ENCODE measurements around the gene ATN1. TPM values are rescaled to one million over a fixed set of nuclear protein-coding genes. Genes with fewer than 3 reads are reported as not detected.

ATN1 gene
- total and polyA plus RNA-seq, 5 donors, result 70.1 to 89.3 (median 88.5) TPM

- Histone ChIP-seq H3K4me1 (ENCODE audit: control insufficient read depth, insufficient read depth, low read length) (peaks cover 2% of the 10 kb centered on the region), H3K27ac (ENCODE audit: low read length) (peak overlapping the region; percentile 61), H3K27me3 (ENCODE audit: control insufficient read depth, insufficient read depth) (no peaks in the 10 kb centered on the region), H3K4me3 (ENCODE audit: low read length) (no peak overlapping the region), H3K9me3 (ENCODE audit: control insufficient read depth, low read length) (no peaks in the 10 kb centered on the region)
- no peak for DNase-seq
- WGBS, result 78% methylated on average over 3 of the region's 3 CpGs
- ATAC-seq, result no peak
- intact Hi-C loops (cut with DNase I), result no loop called here
These were observed 51.7 kb downstream of the ATN1 start for GRCh38 chr12:6979453-6979852.

GRCh38 chr12:6980075-6980474, 52.3 kb downstream of the ATN1 start:
- DNase-seq, result no peak
- H3K4me1 ChIP-seq (ENCODE audit: control insufficient read depth, insufficient read depth, low read length), result peaks cover 2% of the 10 kb centered on the region
- no peak overlapping the region for H3K27ac ChIP-seq (ENCODE audit: low read length)
- no peaks in the 10 kb centered on the region for H3K9me3 ChIP-seq (ENCODE audit: control insufficient read depth, low read length)
- 96% methylated on average over 4 of the region's 4 CpGs for WGBS
- H3K4me3 ChIP-seq (ENCODE audit: low read length), result no peak overlapping the region
- no peaks in the 10 kb centered on the region for H3K27me3 ChIP-seq (ENCODE audit: control insufficient read depth, insufficient read depth)
- ATAC-seq, result no peak
- intact Hi-C loops (cut with DNase I), result no loop called here

GRCh38 chr12:6980740-6981139, 53.0 kb downstream of the ATN1 start:
- Histone ChIP-seq H3K4me1 (ENCODE audit: control insufficient read depth, insufficient read depth, low read length) (peaks cover 2% of the 10 kb centered on the region), H3K27me3 (ENCODE audit: control insufficient read depth, insufficient read depth) (no peaks in the 10 kb centered on the region), H3K27ac (ENCODE audit: low read length) (no peak overlapping the region), H3K4me3 (ENCODE audit: low read length) (no peak overlapping the region), H3K9me3 (ENCODE audit: control insufficient read depth, low read length) (no peaks in the 10 kb centered on the region)
- intact Hi-C loops (cut with DNase I), result no loop called here
- ATAC-seq, result no peak
- no peak for DNase-seq

GRCh38 chr12:6981152-6982052, 53.6 kb downstream of the ATN1 start:
- no peak overlapping the region for H3K4me3 ChIP-seq (ENCODE audit: low read length)
- no peaks in the 10 kb centered on the region for H3K27me3 ChIP-seq (ENCODE audit: control insufficient read depth, insufficient read depth)
- 90% methylated on average over 10 of the region's 10 CpGs for WGBS
- intact Hi-C loops (cut with DNase I), result no loop called here
- H3K4me1 ChIP-seq (ENCODE audit: control insufficient read depth, insufficient read depth, low read length), result peaks cover 2% of the 10 kb centered on the region
- DNase-seq (no peak), ATAC-seq (no peak)
- H3K27ac ChIP-seq (ENCODE audit: low read length), result no peak overlapping the region
- no peaks in the 10 kb centered on the region for H3K9me3 ChIP-seq (ENCODE audit: control insufficient read depth, low read length)

- ATAC-seq (no peak), DNase-seq (no peak)
- Histone ChIP-seq H3K27ac (ENCODE audit: low read length) (no peak overlapping the region), H3K27me3 (ENCODE audit: control insufficient read depth, insufficient read depth) (no peaks in the 10 kb centered on the region), H3K4me1 (ENCODE audit: control insufficient read depth, insufficient read depth, low read length) (peaks cover 2% of the 10 kb centered on the region), H3K9me3 (ENCODE audit: control insufficient read depth, low read length) (no peaks in the 10 kb centered on the region), H3K4me3 (ENCODE audit: low read length) (no peak overlapping the region)
- 88% methylated on average over 7 of the region's 7 CpGs for WGBS
- intact Hi-C loops (cut with DNase I), result no loop called here
These were observed 54.8 kb downstream of the ATN1 start for GRCh38 chr12:6982532-6982931.

GRCh38 chr12:6987956-6988553, 60.3 kb downstream of the ATN1 start:
- Histone ChIP-seq H3K27ac (ENCODE audit: low read length) (no peak overlapping the region), H3K4me3 (ENCODE audit: low read length) (no peak overlapping the region), H3K9me3 (ENCODE audit: control insufficient read depth, low read length) (no peaks in the 10 kb centered on the region), H3K27me3 (ENCODE audit: control insufficient read depth, insufficient read depth) (no peaks in the 10 kb centered on the region), H3K4me1 (ENCODE audit: control insufficient read depth, insufficient read depth, low read length) (no peaks in the 10 kb centered on the region)
- DNase-seq (no peak), ATAC-seq (no peak)
- intact Hi-C loops (cut with DNase I), result no loop called here
- WGBS, result 91% methylated on average over 11 of the region's 11 CpGs

Small RNA genes lying within 50 kb of the gene (microRNA-seq; reads per million reads assigned to microRNA genes)
- gene MIR141 (1.7 to 3.2 reads per million in 2 donors), gene MIR200C (30.3 to 39.6 reads per million in 2 donors)

Other genes with a start within 250 kb of the ATN1 start
- gene ZNF384, start 238.6 kb upstream of the ATN1 start, total RNA-seq, result 10 to 100 TPM; 32.9 to 35.0 (median 33.8) TPM
- 23.5 TPM for gene ZNF384, start 238.6 kb upstream of the ATN1 start, polyA plus RNA-seq
- under 1 TPM in 3 of 4 donors, not detected in 1; 0.29 to 0.99 (median 0.80) TPM for gene PIANP, start 227.1 kb upstream of the ATN1 start, total RNA-seq
- gene PIANP, start 227.1 kb upstream of the ATN1 start, polyA plus RNA-seq, result 0.18 TPM
- gene COPS7A, start 203.9 kb upstream of the ATN1 start, total RNA-seq, result 10 to 100 TPM; 60.3 to 71.0 (median 65.9) TPM
- gene COPS7A, start 203.9 kb upstream of the ATN1 start, polyA plus RNA-seq, result 71.8 TPM
- 100 to 1,000 TPM; 123 to 135 (median 130) TPM for gene MLF2, start 174.8 kb upstream of the ATN1 start, total RNA-seq
- 146 TPM for gene MLF2, start 174.8 kb upstream of the ATN1 start, polyA plus RNA-seq
- gene PTMS, start 161.6 kb upstream of the ATN1 start, total RNA-seq, result 100 to 1,000 TPM; 116 to 161 (median 149) TPM
- gene PTMS, start 161.6 kb upstream of the ATN1 start, polyA plus RNA-seq, result 244 TPM
- 1 to 10 TPM in 2 of 4 donors, under 1 TPM in 2; 0.28 to 1.1 (median 0.76) TPM for gene LAG3, start 155.4 kb upstream of the ATN1 start, total RNA-seq
- gene LAG3, start 155.4 kb upstream of the ATN1 start, polyA plus RNA-seq, result 0.57 TPM
- gene CD4, start 138.4 kb upstream of the ATN1 start, total RNA-seq, result 10 to 100 TPM; 11.4 to 15.4 (median 13.7) TPM
- 2.5 TPM for gene CD4, start 138.4 kb upstream of the ATN1 start, polyA plus RNA-seq
- 10 to 100 TPM in 1 of 4 donors, 1 to 10 TPM in 3; 6.8 to 10.9 (median 8.3) TPM for gene GPR162, start 106.1 kb upstream of the ATN1 start, total RNA-seq
- gene GPR162, start 106.1 kb upstream of the ATN1 start, polyA plus RNA-seq, result 6.8 TPM
- 10 to 100 TPM; 15.8 to 25.6 (median 21.1) TPM for gene P3H3, start 99.6 kb upstream of the ATN1 start, total RNA-seq
- 17.7 TPM for gene P3H3, start 99.6 kb upstream of the ATN1 start, polyA plus RNA-seq
- 1 to 10 TPM; 2.9 to 7.8 (median 4.0) TPM for gene GNB3, start 87.0 kb upstream of the ATN1 start, total RNA-seq
- 3.1 TPM for gene GNB3, start 87.0 kb upstream of the ATN1 start, polyA plus RNA-seq
- 1 to 10 TPM in 3 of 4 donors, not detected in 1; 1.2 to 1.8 (median 1.2) TPM for gene CDCA3, start 76.7 kb upstream of the ATN1 start, total RNA-seq
- gene CDCA3, start 76.7 kb upstream of the ATN1 start, polyA plus RNA-seq, result 0.50 TPM
- gene USP5, start 75.8 kb upstream of the ATN1 start, total RNA-seq, result 10 to 100 TPM; 59.2 to 74.6 (median 71.0) TPM
- gene USP5, start 75.8 kb upstream of the ATN1 start, polyA plus RNA-seq, result 29.4 TPM
- 100 to 1,000 TPM; 707 to 793 (median 721) TPM for gene TPI1, start 60.4 kb upstream of the ATN1 start, total RNA-seq
- 872 TPM for gene TPI1, start 60.4 kb upstream of the ATN1 start, polyA plus RNA-seq
- 1 to 10 TPM; 2.5 to 4.2 (median 3.5) TPM for gene SPSB2, start 54.7 kb upstream of the ATN1 start, total RNA-seq
- 4.6 TPM for gene SPSB2, start 54.7 kb upstream of the ATN1 start, polyA plus RNA-seq
- 10 to 100 TPM; 11.4 to 13.9 (median 12.1) TPM for gene LRRC23, start 23.1 kb upstream of the ATN1 start, total RNA-seq
- gene LRRC23, start 23.1 kb upstream of the ATN1 start, polyA plus RNA-seq, result 15.0 TPM
- 10 to 100 TPM; 29.6 to 42.1 (median 35.8) TPM for gene ENO2, start 13.4 kb upstream of the ATN1 start, total RNA-seq
- 17.8 TPM for gene ENO2, start 13.4 kb upstream of the ATN1 start, polyA plus RNA-seq
- gene RNU7-1, start 15.9 kb downstream of the ATN1 start, total RNA-seq, result not detected
- gene RNU7-1, start 15.9 kb downstream of the ATN1 start, polyA plus RNA-seq, result not detected
- 100 to 1,000 TPM; 262 to 339 (median 272) TPM for gene C12orf57, start 16.1 kb downstream of the ATN1 start, total RNA-seq
- gene C12orf57, start 16.1 kb downstream of the ATN1 start, polyA plus RNA-seq, result 441 TPM
- 10 to 100 TPM in 2 of 4 donors, 1 to 10 TPM in 2; 7.7 to 12.1 (median 9.3) TPM for gene PTPN6, start 23.4 kb downstream of the ATN1 start, total RNA-seq
- 5.9 TPM for gene PTPN6, start 23.4 kb downstream of the ATN1 start, polyA plus RNA-seq
- 100 to 1,000 TPM; 137 to 159 (median 142) TPM for gene PHB2, start 42.7 kb downstream of the ATN1 start, total RNA-seq
- gene PHB2, start 42.7 kb downstream of the ATN1 start, polyA plus RNA-seq, result 127 TPM
- gene EMG1, start 43.0 kb downstream of the ATN1 start, total RNA-seq, result 10 to 100 TPM; 33.7 to 40.2 (median 38.1) TPM
- 26.0 TPM for gene EMG1, start 43.0 kb downstream of the ATN1 start, polyA plus RNA-seq
- gene LPCAT3, start 90.5 kb downstream of the ATN1 start, total RNA-seq, result 10 to 100 TPM; 14.0 to 22.2 (median 19.2) TPM
- 17.8 TPM for gene LPCAT3, start 90.5 kb downstream of the ATN1 start, polyA plus RNA-seq
- gene C1S, start 132.8 kb downstream of the ATN1 start, total RNA-seq, result 100 to 1,000 TPM; 162 to 288 (median 238) TPM
- 126 TPM for gene C1S, start 132.8 kb downstream of the ATN1 start, polyA plus RNA-seq
- 100 to 1,000 TPM; 245 to 447 (median 372) TPM for gene C1R, start 164.5 kb downstream of the ATN1 start, total RNA-seq
- gene C1R, start 164.5 kb downstream of the ATN1 start, polyA plus RNA-seq, result 201 TPM
- 10 to 100 TPM; 17.6 to 29.6 (median 21.6) TPM for gene C1RL, start 181.3 kb downstream of the ATN1 start, total RNA-seq
- 16.7 TPM for gene C1RL, start 181.3 kb downstream of the ATN1 start, polyA plus RNA-seq
- 1 to 10 TPM in 1 of 4 donors, under 1 TPM in 2, not detected in 1; 0.47 to 1.7 (median 0.65) TPM for gene RBP5, start 200.9 kb downstream of the ATN1 start, total RNA-seq
- 0.77 TPM for gene RBP5, start 200.9 kb downstream of the ATN1 start, polyA plus RNA-seq
- 10 to 100 TPM in 3 of 4 donors, 1 to 10 TPM in 1; 7.0 to 11.1 (median 10.7) TPM for gene CLSTN3, start 202.4 kb downstream of the ATN1 start, total RNA-seq
- 13.6 TPM for gene CLSTN3, start 202.4 kb downstream of the ATN1 start, polyA plus RNA-seq

Data from right cardiac atrium (tissue), 5 donors.